LHCN-M2 (cell line): Measurements from ENCODE around the gene CSHL1. TPM values are rescaled to one million over a fixed set of nuclear protein-coding genes. Genes with fewer than 3 reads are reported as not detected.
A peak's percentile ranks its signal among the peaks of the same experiment; 100 is the strongest.

Source experiments
- DNase-seq: peaks from one replicate; pipeline ENCODE4 v3.0.0-alpha.2; 2012; ENCODE audit warnings: low read depth
- polyA plus RNA-seq: library from polyadenylated mRNA; unstranded; fragments of >200 nt; gene quantifications from one replicate; pipeline ENCODE4 v1.2.1, GENCODE V29; 2012; ENCODE audit warnings: missing spikeins
- total RNA-seq: library from RNA; depleted of rRNA; stranded (reverse); fragments of >200 nt; gene quantifications from 2 replicates; pipeline ENCODE4 v1.2.3, GENCODE V29; 2014; rRNA removed

The CSHL1 gene
- not detected in 2 replicates for total RNA-seq
- not detected for polyA plus RNA-seq

- DNase-seq = no peak
Measured at GRCh38 chr17:63911041-63911635, at the start of gene CSHL1. CSHL1 (minus strand) TSS chr17:63911258; CDS start chr17:63911196, 62 bp downstream.

GRCh38 chr17:63960430-63960829 lies 49.4 kb upstream of the CSHL1 start:
- DNase-seq = no peak

GRCh38 chr17:63960006-63960405 lies 48.9 kb upstream of the CSHL1 start:
- peak; percentile 20 for DNase-seq

- DNase-seq = peak; percentile 36
Measured at GRCh38 chr17:63956296-63956920, 45.4 kb upstream of the CSHL1 start.

- no peak for DNase-seq
Measured at GRCh38 chr17:63955791-63956190, 44.7 kb upstream of the CSHL1 start.

- no peak for DNase-seq
Measured at GRCh38 chr17:63955232-63955631, 44.2 kb upstream of the CSHL1 start.

GRCh38 chr17:63954402-63955063 lies 43.5 kb upstream of the CSHL1 start:
- no peak for DNase-seq

- no peak for DNase-seq
Measured at GRCh38 chr17:63950940-63951907, 40.2 kb upstream of the CSHL1 start.

GRCh38 chr17:63949576-63950250 lies 38.7 kb upstream of the CSHL1 start:
- DNase-seq = no peak

- DNase-seq = no peak
Measured at GRCh38 chr17:63948521-63948920, 37.5 kb upstream of the CSHL1 start.

GRCh38 chr17:63947711-63948330 lies 36.8 kb upstream of the CSHL1 start:
- DNase-seq = no peak

GRCh38 chr17:63946440-63947363 lies 35.6 kb upstream of the CSHL1 start:
- DNase-seq = no peak

- DNase-seq = no peak
Measured at GRCh38 chr17:63945784-63946439, 34.9 kb upstream of the CSHL1 start.

GRCh38 chr17:63944736-63945499 lies 33.9 kb upstream of the CSHL1 start:
- no peak for DNase-seq

- no peak for DNase-seq
Measured at GRCh38 chr17:63943745-63944144, 32.7 kb upstream of the CSHL1 start.

GRCh38 chr17:63942309-63942985 lies 31.4 kb upstream of the CSHL1 start:
- no peak for DNase-seq

- DNase-seq = no peak
Measured at GRCh38 chr17:63941751-63942150, 30.7 kb upstream of the CSHL1 start.

GRCh38 chr17:63941162-63941561 lies 30.1 kb upstream of the CSHL1 start:
- no peak for DNase-seq
